HG02970 (cell line): ENCODE measurements around the gene IFI6.
A peak's percentile ranks its signal among the peaks of the same experiment; 100 is the strongest.
"Not testable (repeated sequence)": the region's sequence is repeated elsewhere in the genome, so short reads cannot be mapped to it uniquely, and the experiment has no call there.

Source experiments
- ATAC-seq: cut with Tn5 transposase; IDR thresholded peaks from one replicate; pipeline ENCODE4 v1.9.1; 2021; ENCODE audit warnings: mild to moderate bottlenecking, moderate library complexity, moderate number of reproducible peaks; ENCODE audit not compliant: unreplicated experiment, low FRiP score

IFI6 gene, protein sequence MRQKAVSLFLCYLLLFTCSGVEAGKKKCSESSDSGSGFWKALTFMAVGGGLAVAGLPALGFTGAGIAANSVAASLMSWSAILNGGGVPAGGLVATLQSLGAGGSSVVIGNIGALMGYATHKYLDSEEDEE

DNA sequence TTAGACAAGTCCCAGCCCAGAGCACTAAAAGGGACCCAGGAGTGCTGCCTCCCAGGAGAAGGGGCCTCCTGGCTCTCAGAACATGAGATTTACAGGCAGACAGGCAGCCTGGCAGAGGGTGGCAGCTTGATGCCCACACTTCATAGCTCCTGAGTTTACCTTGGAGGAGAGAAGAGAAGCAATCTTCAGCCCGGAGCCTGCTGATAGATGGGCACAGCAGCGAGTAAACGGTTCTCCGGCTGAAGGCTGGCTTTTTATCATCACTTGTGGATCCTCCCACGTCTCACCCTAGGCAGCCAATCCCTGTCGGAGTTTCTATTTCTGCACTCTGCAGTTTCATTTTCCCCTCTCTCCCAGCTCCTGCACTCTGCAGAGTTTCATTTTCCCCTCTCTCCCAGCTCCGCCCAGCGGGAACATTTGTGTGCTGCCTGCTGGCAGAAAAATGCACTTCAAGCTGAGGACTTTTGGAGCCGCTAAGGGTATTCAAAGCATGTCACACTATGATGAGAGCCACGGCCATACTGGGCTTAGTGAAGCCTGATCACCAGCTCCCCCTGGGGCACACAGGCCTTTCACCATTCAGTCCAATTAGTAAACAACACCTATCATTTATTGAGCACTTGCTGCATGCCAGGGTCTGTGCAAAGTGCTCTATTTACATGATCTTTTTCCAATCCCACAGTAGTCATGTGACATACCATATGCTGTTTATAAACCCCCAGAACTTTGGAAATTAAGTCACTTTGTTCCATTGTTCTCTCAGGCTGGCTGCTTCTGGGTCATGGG is at the start of gene IFI6:
IFI6 (minus strand) TSS at position 229 of the 786 bp plus-strand sequence. CDS start 2,878 bp downstream, outside the sequence.
- peak; percentile 63 for ATAC-seq

- no peak for ATAC-seq
These were observed 47.6 kb upstream of the IFI6 start for GRCh38 chr1:27719286-27720251.

DNA sequence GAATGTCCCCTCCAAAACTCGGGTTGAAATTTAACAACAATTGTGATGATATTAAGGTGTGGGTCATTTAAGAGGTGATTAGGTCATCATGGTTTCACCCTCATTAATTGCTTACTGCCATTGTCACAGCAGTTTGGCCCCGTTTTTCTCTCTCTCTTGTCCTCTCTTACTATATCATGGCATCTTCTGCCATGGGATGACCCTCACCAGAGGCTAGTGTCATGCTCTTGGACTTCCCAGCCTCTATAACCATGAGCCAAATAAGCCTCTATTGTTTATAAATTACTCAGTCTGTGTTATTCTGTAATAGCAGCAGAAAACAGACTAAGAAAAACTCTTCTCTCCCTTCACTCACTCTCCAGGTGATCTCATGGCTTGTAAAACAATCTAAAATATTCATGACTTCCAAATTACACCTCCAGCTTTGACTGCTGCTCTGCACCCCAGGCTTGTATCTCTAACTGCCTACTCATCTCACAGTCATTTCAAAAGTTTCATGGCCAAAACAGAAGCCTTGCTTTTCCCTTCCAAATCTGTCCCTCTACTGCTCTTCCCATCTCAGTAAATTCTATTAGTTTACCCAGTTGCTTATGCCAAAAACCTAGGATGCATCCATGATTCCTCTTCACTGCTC is 44.4 kb upstream of the IFI6 start:
- ATAC-seq, result no peak

GRCh38 chr1:27713869-27714513 is 42.0 kb upstream of the IFI6 start:
- no peak for ATAC-seq

DNA sequence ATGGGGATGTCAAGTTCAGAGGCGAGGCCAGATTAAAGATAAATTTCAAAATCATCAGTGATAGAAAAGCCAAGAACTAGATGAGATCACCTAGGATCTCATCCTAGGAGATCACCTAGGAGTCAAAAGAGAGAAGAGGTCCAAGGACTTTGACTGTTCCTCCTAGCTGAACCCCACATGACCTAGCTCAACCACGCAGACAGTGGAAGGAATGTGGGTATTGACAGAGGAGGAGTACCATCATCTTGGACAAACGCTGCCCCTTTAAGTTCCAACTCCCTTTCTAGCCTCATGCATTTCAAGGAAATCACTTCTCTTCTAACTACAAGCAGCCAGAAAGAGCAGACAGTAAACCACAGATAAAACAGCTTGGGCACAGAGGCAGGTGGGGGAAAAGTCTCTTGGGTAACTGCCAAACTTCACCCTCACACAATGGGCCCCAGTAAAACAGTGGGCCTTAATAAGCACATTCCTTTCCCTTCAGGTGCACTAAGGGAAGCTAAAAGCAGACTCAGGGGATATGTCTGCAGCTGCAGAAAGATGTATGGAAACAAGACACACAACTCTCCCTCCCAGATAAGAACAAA is 41.2 kb upstream of the IFI6 start:
- no peak for ATAC-seq

DNA sequence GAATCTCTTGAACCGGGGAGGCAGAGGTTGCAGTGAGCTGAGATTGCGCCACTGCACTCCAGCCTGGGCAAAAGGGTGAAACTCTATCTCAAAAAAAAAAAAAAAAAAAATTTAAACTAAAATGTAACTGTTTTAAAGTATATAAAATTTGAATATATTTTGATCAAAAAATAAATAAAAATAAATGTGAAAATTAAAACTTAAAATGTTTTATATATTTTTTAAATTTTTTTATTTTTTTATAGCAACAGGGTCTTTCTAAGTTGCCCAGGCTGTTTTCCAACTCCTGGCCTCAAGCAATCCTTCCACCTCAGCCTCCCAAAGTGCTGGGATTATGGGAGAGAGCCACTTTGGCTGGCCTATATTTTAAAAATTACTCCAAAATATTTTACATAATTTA is 38.6 kb upstream of the IFI6 start:
- no peak for ATAC-seq

GRCh38 chr1:27705545-27705944 is 33.6 kb upstream of the IFI6 start:
- no peak for ATAC-seq

- ATAC-seq, result no peak
These were observed 33.0 kb upstream of the IFI6 start for GRCh38 chr1:27704958-27705357.

- ATAC-seq, result not testable (repeated sequence)
These were observed 24.8 kb upstream of the IFI6 start for GRCh38 chr1:27696835-27697234.

- no peak for ATAC-seq
These were observed 18.2 kb upstream of the IFI6 start for GRCh38 chr1:27690183-27690582.

DNA sequence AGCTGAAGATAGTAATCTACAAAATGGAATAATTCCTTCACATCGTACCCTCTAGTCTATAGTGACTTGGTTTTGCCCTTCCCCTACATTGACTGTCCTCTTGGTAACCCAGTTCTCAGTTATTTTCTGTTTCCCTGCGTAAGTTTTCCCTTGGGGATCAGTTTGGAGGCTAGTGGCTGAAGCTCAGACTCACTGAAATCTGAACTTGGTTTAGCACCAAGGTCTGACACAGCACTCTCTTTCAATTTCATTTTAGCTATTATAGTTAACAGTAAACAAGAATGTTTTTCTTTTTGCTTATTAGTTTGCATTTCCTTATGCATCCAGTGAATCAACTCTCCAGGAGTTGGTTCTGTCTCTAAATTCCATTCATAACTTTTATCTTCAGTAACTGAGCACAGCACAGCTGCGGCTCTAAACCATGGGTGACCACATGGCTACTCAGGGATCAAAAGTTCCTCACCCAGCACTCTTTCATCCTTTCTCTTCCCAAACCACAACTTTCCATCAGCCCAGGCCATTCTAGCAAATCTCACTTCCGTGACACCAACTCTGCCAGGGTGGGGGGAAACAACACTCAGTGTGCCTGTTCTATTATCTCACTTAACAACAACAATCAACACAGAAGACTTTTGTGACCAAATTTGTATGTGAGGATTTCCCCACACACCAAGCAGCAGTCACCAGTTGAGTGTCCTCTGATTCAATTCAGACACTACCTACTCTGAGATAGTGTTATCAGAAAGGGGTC is 17.6 kb upstream of the IFI6 start:
- ATAC-seq, result no peak

GRCh38 chr1:27687906-27688305 is 15.9 kb upstream of the IFI6 start:
- no peak for ATAC-seq

GRCh38 chr1:27686223-27686990 is 14.4 kb upstream of the IFI6 start:
- no peak for ATAC-seq

GRCh38 chr1:27684176-27684575 is 12.2 kb upstream of the IFI6 start:
- ATAC-seq, result no peak

DNA sequence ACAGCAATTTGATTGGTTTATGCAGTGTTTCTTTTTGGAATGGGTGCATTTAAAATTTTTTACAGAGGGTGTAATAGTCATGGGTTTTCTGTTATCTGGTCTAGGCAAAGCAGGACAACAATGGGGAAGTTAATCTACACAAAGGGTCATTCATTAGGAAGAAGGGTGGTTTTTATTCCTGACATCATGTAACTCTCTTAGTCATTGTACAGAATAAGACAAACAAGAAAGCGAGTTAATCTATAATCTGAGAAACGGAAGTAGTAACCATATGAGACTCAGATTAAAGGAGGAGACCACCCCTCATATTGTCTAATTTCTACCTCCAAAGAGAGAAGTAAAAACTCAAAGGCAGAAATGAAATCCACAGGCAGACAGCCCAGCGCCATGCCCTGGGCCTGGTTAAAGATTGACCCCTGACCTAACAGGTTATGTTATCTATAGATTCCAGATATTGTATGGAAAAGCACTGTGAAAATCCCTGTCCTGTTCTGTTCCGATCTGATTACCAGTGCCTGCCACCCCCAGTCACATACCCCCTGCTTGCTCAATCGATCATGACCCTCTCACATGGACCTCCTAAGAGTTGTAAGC is 10.5 kb upstream of the IFI6 start:
- no peak for ATAC-seq

DNA sequence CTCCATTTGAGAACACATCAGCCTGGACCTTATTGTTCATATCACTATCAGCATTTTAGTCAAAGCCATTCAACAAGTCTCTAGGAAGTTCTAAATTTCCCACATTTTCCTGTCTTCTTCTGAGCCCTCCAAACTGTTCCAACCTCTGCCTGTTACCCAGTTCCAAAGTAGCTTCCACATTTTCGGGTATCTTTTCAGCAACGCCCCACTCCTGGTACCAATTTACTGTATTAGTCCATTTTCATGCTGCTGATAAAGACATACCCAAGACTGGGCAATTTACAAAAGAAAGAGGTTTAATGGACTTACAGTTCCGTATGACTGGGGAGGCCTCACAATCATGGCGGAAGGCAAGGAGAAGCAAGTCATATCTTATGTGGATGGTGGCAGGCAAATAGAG is 9.6 kb upstream of the IFI6 start:
- ATAC-seq, result not testable (repeated sequence)

DNA sequence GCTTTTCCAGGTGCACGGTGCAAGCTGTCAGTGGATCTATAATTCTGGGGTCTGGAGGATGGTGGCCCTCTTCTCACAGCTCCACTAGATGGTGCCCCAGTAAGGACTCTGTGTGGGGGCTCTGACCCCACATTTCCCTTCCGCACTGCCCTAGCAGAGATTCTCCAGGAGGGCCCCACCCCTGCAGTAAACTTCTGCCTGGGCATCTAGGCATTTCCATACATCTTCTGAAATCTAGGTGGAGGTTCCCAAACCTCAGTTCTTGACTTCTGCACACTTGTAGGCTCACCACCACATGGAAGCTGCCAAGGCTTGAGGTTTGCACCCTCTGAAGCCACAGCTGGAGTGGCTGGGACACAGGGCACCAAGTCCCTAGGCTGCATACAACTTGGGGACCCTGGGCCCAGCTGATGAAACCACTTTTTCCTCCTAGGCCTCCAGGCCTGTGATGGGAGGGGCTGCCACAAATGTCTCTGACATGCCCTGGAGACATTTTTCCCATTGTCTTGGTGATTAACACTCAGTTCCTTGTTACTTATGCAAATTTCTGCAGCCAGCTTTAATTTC is 8.3 kb upstream of the IFI6 start:
- ATAC-seq, result not testable (repeated sequence)

DNA sequence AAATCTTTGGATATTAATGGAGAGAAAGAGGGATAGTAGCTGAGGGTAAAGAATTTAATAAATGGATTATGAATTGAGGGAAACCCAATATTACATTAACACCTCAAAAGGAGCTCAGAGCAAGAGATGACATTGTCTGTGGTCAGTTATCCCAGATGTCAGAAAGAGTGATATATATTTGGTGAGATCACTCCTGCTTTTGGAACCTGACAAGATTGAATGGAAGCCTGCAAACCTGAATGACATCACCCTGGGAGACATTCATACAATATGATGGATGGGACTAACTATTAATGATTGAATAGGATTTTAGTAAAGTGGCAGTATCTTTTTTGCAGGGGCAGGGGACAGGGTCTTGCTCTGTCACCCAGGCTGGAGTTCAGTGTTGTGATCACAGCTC is 6.8 kb upstream of the IFI6 start:
- no peak for ATAC-seq
